ENCODE measurements around the gene TFIP11.

The TFIP11 gene

DNA sequence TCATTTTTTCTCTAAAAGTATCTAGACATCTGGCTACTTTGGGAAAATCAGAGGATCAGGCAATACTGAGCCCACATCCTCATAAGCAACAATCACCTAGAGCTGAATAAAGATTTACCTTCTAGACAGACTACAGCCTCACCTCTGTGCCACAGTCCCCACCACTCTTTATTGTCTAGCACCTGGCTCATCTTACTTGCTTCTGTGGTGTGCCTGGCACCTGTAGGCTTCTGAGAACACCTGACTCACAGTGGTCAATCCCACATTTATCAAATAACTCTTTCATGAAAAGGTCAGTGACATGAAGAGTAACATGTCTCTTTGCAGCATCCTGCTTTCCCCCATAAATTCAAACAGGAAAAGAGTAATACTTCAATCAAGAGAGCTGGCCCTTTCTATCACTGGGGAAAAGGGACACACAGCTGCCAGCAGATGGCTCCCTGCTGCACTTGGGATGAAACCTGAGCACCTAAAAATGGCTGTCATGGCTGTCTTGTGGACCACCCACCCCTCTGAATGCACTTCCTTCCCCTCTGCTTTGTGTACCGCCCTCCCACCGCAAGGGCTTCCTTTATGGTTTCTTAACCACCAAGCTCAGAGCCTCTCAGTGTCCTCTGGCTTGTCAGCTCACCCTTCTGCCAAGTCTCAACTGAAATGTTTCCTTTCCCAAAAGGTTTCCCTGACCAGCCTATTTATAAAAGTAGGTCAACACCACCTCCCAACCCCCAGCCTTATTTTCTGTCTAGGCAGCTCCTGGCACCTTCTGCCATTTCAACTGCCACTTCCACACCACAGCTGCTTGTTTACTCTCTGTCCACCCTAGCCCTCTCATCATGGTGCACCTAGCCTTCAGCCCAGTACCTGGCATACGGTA lies 9.3 kb downstream of the TFIP11 start:
- no peak for FAIRE-seq

GRCh38 chr22:26501996-26502395 lies 10.3 kb downstream of the TFIP11 start:
- no peak for FAIRE-seq

DNA sequence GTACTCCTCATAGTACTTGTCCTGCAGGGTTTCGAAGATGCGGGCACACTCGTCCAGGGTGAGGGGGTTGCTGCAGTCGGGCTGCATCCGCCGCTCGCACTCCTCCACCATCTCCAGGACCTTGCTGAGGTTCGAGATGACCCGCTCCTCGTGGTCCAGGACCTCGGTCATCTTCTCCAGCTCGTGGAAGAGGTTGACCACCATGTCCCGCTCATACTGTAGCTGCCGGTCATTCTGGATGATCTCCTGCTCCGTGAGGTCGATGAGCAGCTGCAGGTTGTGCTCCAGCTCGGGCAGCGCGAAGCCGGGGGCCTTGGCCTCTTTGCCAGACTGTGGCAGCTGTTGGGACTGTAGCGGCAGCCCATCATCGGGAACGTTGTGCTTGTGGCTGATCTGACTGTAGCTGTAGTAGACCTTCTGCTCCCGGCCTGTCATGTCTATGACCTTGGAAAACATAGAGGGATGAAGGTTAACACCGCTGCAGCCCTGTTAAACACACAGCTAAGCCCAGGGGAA lies 13.0 kb downstream of the TFIP11 start:
- no peak for FAIRE-seq

DNA sequence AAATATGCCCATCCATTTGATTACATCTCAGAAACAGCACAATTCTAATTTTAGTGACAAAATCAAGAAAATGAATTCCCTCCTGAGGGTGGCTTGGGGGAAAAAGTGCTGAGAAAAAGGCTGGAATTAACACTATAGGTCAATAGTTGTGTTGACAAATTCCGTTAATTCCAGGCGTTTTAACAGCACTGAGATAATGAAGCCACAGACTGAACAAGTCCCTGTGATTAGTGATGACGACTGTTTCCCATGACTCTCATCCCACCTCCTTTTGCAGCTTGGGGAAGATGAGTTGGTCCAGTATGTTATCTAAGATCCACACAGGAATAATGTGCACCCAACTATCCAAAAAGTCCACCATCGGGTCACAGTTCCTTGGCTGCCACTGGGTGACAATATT lies 15.8 kb downstream of the TFIP11 start:
- no peak for FAIRE-seq

GRCh38 chr22:26494506-26494905 lies 17.8 kb downstream of the TFIP11 start:
- FAIRE-seq = no peak

- FAIRE-seq = no peak
Measured at GRCh38 chr22:26492220-26492619, 20.1 kb downstream of the TFIP11 start.

DNA sequence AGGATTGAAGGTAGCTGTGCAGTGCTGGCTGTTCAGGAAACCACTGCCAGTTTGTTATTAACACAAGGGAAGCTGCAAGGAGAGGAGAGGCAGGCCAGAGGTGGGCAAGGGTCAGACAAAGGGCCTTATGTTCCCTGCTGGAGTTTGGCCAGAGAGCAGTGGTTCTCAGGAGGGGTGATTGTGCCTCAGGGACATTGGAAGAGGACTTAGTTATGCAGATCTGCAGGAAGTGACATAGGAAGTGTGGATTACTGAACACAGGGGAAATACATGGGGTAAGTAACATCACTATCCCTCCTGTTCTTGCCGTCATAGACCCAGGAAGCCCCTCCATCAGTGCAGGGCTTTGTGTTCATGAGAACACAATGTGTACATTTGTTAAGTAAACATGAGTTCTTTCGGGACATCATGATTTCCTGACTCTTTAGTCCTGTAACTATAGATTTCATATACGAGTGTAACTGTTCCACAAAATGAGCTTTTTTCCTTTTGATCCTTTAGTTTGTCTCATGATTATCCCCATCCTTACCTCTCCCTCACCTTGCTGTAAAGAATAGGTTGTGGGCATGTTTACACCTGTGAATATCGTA lies 22.7 kb downstream of the TFIP11 start:
- FAIRE-seq = no peak

GRCh38 chr22:26487996-26488395 lies 24.3 kb downstream of the TFIP11 start:
- FAIRE-seq = no peak

DNA sequence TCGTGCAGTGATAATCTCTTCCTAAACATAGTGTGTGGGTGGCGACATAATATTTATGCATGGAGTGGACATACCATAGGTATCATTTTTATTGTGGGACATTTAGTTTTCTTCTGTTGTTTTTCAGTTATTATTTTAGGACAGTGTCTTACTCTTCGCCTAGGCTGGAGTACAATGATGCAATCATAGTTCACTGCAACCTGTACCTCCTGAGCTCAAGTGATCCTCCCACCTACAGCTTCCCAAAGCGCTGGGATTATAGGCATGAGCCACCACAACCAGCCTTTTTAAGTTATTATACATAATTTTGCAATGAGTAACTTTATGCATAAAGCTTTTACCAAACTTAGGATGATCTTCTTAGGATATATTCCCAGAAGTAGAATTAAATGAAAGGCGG lies 25.9 kb downstream of the TFIP11 start:
- no peak for FAIRE-seq

GRCh38 chr22:26485806-26486390 lies 26.4 kb downstream of the TFIP11 start:
- FAIRE-seq = no peak

- no peak for FAIRE-seq
Measured at GRCh38 chr22:26485013-26485412, 27.3 kb downstream of the TFIP11 start.

GRCh38 chr22:26484360-26484706 lies 27.9 kb downstream of the TFIP11 start:
- FAIRE-seq = no peak

GRCh38 chr22:26483439-26484359 lies 28.6 kb downstream of the TFIP11 start, which contains the start of the genes HPS4 and SRRD:
Gene HPS4 (minus strand): TSS chr22:26483783. CDS start chr22:26481762, 2,021 bp downstream.
Gene SRRD (plus strand): TSS chr22:26483877. CDS start chr22:26483891, 14 bp downstream.
- no peak for FAIRE-seq

DNA sequence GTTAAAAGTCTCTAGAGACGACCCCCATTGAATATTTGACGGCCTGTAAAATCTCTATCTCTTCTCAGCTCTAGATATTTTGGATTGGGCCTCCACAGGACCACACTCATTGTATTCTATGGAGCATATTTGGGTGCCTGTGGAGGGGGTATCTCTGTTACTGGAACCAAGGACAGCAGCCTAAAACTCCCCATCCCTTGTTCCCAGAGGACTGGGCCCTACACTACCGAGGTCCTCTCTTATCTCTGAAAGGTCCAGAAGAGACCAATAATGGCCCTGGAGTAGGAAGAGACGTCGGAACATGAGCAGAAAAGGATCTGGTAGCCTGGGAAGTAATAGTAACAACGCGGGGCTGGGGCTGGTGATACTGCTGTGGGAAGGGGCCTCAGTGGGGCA lies 29.2 kb downstream of the TFIP11 start:
- no peak for FAIRE-seq

DNA sequence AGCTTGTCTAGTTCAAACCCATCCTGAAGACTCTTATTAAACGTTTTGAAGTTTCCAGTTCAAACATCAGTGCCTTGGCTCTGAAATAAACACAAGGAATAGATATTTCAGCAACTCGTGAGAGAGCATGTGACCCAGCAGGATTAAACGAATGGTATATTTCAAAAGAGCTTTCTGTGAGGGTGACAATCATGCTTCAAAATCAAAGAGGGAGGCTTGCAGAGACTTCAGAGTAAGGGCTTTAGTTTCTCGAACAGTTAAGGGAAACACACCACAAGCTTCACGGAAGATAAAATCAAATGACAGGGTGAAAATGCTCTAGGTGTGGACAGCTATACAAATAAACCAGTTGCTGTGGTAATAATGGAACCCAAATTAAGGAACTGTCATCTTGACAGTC lies 30.1 kb downstream of the TFIP11 start:
- no peak for FAIRE-seq

GRCh38 chr22:26481694-26482093 lies 30.6 kb downstream of the TFIP11 start:
- no peak for FAIRE-seq

- no peak for FAIRE-seq
Measured at GRCh38 chr22:26481112-26481693, 31.1 kb downstream of the TFIP11 start.

DNA sequence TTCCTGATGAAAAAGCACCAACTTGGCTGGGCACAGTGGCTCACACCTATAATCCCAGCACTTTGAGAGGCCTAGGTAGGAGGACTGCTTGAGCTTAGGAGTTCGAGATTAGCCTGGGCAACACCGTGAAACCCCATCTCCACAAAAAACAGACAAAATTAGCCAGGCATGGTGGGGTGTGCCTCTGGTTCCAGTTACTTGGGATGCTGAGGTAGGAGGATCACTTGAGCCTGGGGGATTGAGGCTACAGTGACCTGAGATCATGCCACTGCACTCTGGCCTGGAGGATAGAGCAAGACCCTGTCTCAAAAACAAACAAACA lies 31.7 kb downstream of the TFIP11 start:
- FAIRE-seq = no peak

- no peak for FAIRE-seq
Measured at GRCh38 chr22:26479792-26480610, 32.3 kb downstream of the TFIP11 start.

GRCh38 chr22:26479043-26479791 lies 33.1 kb downstream of the TFIP11 start:
- FAIRE-seq = no peak

DNA sequence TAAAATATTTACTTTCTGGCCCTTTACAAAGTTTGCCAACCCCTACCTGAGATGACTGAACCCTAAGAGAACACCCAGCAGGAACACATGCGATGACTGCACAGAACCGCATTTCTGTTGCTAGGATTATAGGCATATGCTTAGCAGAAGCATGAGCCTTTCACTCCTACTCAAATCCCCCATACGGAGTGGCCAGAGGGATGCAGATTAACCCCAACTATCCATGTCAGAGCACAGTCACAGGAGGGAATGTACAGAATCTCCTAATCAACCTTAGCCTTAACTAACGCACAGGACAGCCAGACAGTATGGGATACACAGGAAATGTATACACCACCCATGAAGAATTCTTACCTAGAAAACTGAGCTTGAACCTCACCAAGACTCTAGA lies 34.9 kb downstream of the TFIP11 start:
- no peak for FAIRE-seq

Data from G401.6 (cell line).